ENCODE results near the gene ELOVL3.
"Not testable (repeated sequence)": the region's sequence is repeated elsewhere in the genome, so short reads cannot be mapped to it uniquely, and the experiment has no call there.

Gene ELOVL3

GRCh38 chr10:102226542-102226870, 407 bp downstream of the ELOVL3 start:
- DNase-seq (ENCODE audit: low read depth) = no peak

- no peak for DNase-seq (ENCODE audit: low read depth)
These were observed 951 bp downstream of the ELOVL3 start for GRCh38 chr10:102227050-102227449.

DNA sequence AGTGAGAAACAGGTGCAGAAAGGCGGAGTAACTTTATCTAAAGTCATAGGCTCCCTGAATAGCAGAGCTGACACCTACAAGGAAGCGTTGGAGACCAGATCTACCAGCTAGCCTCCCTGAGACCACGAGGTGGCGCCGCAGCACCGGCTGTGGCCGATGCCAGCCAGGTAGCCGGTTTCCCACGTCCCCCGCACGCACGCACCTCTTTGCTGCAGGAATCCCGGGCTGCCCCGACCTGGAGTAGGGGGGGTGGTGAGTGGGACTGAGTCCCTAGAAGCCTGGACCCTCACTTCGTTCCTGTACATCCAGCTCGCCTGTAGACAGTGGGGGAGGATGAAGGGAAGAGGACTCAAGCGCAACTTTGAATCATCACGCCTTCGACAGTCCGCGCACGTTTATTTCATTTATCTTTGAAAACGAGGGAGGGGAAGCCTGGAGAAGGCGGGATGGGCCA, 3.7 kb downstream of the ELOVL3 start:
- DNase-seq (ENCODE audit: low read depth) = peak; percentile 78

GRCh38 chr10:102230264-102230860, 4.3 kb downstream of the ELOVL3 start:
- DNase-seq (ENCODE audit: low read depth) = no peak

GRCh38 chr10:102230861-102231356, 4.8 kb downstream of the ELOVL3 start:
- no peak for DNase-seq (ENCODE audit: low read depth)

DNA sequence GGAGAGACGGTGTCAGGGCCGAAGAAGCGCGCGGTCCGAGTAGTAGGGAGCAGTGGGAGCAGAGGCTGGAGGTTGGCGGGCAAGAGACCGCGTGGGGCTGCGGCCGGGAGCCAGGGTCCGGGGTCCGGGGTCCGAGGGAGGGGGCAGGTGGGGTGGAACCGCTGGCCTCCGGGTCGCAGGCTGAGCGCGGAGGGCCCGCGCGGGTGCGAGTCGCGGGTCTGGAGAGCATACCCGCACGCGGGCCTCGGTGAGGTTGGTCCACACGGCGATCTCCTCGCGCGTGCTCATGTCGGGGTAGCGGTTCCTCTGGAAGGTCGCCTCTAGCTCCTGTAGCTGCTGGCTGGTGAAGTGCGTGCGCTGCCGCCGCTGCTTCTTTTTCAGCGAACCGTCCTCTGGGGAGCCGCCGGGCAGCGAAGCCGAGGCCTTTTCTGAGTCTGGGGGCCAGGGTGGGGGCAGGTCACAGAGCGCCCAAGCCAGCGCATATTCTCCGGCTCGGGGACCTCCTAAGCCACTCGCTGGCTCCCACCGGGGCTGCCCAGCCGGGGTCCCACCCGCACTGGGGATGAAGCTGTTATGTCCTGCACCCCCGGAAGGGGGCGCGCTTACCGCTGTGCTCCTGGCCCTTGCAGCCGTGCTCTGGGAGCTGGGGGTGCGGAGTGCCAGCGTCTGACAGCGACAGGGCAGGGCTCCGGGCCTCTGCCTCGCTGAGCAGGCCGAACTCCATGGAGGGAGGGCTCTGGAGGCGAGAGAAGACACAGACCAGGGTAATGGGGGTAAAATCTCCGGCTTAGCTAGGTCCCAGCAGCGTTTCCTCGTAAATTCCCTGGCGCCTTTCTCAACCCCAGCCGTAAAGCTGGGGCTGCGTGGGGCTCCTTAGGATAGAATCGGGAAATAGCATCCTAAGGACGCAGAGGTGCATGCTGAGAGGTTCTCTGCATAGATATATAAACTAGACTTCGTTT, 5.5 kb downstream of the ELOVL3 start:
- peak; percentile 56 for DNase-seq (ENCODE audit: low read depth)

GRCh38 chr10:102233997-102234396, 7.9 kb downstream of the ELOVL3 start:
- no peak for DNase-seq (ENCODE audit: low read depth)

DNA sequence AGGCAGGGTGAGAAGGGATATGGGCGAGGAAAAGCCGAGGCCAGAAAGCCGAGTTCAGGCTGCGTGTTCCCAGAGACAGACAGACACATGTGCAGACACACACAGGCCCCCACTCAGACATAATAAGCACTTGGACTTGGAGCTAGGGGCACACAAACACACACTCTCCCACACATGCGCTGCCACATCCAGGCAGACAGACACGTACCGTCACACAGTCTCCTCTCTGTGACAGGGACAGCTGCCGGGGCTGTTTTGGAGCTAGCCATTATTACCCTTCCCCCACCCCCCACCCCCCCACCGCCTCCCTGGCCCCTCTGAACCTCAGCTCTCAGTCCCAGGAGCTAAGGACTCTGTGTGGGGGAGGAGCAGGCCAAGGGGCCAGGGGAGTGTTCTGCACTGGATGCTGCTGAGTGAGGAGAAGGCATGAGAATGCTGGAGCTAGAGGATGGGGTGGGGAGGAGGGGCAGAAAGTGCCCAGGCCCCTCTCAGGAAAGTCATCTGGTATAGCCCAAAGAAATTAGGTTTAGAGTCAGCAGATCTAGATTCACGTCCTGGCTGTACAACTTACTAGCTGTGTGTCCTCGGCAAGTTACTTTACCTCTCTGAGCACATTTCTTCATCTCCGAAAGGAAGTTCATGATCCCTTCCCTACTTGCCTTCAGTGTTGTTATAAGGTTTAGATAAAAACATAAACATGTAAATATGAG, 8.9 kb downstream of the ELOVL3 start:
- DNase-seq (ENCODE audit: low read depth) = no peak

DNA sequence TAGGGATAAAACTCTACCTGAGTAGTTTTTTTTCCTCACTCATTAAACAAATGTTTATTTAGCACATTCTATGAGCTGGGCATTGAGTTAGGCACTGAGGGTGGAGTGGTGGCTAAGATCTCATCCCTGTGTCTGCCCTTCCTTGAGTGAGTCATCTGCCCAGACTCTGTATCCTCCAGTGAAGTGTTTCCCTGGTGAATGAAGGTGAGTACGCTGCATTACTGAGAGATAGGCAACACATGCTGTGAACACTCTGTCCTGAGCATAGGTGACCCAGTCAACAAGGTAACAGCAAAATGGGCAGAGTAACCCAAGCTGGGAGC, 9.5 kb downstream of the ELOVL3 start:
- no peak for DNase-seq (ENCODE audit: low read depth)

DNA sequence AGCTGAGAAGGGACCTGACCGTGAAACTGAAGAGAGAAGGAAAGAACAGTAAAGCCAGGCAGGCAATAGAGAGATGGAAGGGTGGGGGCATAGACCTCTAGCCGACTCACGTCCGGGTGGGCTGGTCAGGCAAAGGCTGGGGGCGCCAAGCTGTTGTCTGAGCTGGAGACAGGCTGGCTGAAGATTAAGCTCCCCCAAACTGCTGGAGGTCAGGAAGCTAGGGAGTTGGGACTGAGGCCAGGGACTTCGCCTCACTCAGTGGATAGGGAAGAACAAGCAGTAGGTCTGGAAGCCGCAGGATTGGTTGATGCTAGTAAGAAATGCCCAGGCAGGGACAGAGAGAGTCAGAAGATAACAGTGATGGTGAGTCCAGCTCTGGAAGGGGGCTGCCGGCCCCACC, 9.9 kb downstream of the ELOVL3 start:
- DNase-seq (ENCODE audit: low read depth) = no peak

- DNase-seq (ENCODE audit: low read depth) = no peak
These were observed 11.7 kb downstream of the ELOVL3 start for GRCh38 chr10:102237711-102238252.

DNA sequence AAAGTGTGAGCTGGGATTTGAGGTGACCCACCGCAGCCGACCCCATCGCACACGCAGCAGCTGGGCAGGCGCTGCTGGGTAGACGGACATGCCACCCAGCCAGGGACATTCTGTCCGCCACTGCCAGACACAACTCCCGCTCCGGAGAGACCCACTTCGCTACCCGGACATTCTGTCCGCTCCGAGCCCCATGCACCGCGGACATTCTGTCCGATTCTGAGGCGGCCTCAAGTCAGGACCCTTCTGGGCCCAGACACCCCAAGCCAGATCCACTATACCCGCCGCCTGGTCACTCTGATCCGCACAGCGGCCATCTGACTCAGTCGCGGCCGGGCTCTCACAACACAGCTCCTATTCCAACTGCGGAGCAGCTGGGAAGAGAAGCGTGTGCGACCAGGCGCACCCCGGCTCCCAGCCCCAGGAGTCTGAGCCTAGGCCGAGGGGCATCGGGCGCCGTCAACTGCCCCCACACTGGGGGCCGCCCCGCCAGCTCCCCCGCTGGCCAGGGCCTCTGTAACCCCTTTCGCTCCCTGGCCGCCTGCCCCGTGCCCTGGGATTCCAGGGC, 14.4 kb downstream of the ELOVL3 start:
- DNase-seq (ENCODE audit: low read depth) = no peak

DNA sequence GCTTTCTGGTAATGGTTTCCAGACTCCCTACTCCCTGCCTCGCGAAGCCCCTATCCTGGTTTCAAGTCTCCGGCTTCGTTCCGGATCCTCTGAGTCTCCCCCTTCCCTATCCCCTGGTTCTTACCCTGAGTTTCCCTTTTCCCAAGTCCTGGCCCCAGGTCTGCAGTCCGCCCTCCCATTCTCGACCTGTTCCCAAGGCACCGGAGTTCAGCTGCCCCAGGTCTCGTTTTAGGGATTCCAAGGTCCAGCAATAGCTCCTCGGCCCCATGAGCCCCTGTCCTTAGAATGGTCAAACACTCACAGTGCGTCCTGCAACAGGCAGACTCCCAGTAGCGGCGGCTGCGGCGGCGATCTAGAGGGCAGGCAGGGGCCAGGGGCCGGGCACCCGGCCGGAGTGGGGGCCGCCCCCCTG, 14.9 kb downstream of the ELOVL3 start:
- DNase-seq (ENCODE audit: low read depth) = no peak

DNA sequence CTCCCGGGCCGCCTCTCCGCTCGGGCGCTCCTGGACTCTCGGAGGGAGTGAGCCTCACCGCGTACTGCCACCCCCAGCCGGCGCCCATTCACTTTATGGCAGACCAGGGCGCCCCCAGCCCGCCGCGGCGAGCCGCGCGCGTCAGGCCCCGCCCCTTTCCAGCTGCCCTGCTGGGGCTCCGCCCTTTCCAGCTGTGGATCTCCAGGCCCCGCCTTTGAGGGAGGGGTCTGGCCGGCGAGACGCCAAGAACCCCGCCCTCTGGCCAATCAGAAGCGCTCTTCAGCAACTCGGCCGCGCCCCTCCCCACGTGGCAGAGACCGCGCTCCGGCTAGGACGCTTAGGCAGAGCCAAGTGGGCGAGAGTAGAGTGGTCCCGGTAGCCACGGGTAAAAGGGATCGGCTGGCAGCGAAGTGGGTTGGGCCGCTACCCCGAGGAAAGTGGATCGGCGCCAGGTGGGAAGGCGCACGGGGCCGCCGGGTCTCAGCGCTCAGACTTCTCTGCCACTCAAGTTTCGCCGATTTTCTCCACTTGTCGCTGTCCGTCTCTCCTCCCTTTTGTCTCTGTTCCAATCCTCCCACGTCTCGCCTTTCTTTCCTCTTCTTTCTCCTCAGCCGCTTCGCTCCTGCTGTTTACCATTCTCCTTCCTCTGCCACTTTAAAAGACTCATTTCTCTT, 15.5 kb downstream of the ELOVL3 start, which contains the start of gene PITX3:
TSS of gene PITX3 (minus strand) at position 69 of the 674 bp plus-strand sequence. CDS start 9,432 bp downstream, outside the sequence.
- peak; percentile 84 for DNase-seq (ENCODE audit: low read depth)

DNA sequence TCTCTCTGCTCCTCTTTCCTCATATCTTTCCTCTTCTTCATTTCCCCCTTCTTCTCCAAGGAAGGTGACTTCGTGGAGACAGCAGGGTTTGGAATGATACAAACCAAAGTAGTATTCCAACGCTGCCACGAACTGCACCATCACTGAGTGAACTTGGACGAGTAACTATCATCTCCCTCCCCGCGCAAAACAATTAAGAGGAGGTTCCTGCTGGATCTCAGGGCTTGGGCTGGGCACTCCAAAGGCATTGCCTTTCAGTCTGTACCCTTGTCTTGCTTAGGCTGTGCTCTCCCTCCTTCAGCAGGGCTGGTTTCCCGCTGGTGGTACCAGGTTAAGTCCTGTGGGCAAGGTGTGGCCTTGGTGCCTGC, 16.0 kb downstream of the ELOVL3 start:
- DNase-seq (ENCODE audit: low read depth) = no peak

GRCh38 chr10:102243309-102243708, 17.2 kb downstream of the ELOVL3 start:
- DNase-seq (ENCODE audit: low read depth) = no peak

DNA sequence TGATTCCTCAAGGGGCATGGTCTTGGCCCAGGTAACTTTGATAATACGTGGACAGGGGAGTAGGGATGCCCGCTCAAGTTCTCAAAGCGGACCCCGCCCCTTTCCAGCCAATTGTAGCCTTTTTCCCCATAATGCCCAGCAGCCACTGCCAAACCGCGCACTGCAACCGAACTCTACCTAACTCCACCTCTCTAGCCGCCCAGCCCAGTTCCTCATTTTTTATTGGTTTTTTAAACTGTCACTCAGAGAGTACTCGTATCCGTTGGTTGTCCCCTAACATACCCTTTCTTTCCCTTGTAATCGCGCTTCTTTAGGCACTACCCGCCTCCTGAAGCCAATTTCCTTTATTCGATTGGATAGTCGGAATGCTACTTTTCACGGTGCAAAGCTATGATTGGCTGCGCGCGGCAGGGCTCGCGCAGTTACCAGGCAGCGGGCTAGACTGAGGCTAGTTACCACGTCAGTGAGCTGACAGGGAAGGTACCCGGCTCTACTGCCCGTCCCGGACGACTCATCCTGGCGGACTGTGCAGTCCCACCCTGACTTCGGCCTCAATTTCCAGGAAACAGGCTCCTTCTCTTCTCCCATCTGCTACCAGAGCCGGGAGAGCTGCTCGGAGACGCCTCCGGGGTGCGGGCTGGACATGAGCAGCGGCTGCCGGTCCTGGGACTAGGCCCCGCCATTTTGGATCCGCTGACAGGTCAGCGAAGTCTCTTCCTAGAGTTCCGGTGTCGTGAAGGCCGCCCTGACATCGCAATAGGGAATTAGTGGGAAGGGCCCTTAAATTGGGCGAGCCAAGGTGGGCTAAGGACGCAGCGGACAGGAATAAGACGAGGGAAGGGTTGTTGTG, 19.2 kb downstream of the ELOVL3 start, which contains the start of gene GBF1:
TSS of gene GBF1 (plus strand) at position 451 of the 850 bp plus-strand sequence. CDS start 13,407 bp downstream, outside the sequence.
- DNase-seq (ENCODE audit: low read depth) = peak; percentile 80

GRCh38 chr10:102245932-102246251, 19.8 kb downstream of the ELOVL3 start:
- DNase-seq (ENCODE audit: low read depth) = no peak

DNA sequence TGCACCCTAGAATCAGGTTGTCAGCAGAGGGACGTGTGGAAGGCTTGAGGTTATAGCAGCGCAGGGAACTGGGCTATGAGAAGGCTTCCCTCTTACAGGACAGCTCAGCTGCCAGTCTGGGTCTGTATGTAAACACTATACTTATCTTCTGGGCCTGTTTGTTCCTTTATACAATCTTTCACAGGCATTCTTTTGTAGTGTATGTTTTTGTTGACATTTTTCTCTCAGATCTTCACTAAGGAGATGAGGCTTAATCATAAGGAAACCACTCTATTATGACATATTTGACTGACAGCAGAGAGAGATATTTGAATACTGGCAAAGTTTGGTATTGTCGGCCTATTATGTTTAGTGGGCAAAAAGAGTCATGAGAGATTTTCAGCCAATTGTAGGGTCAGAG, 20.2 kb downstream of the ELOVL3 start:
- DNase-seq (ENCODE audit: low read depth) = no peak

- no peak for DNase-seq (ENCODE audit: low read depth)
These were observed 21.6 kb downstream of the ELOVL3 start for GRCh38 chr10:102247734-102248133.

DNA sequence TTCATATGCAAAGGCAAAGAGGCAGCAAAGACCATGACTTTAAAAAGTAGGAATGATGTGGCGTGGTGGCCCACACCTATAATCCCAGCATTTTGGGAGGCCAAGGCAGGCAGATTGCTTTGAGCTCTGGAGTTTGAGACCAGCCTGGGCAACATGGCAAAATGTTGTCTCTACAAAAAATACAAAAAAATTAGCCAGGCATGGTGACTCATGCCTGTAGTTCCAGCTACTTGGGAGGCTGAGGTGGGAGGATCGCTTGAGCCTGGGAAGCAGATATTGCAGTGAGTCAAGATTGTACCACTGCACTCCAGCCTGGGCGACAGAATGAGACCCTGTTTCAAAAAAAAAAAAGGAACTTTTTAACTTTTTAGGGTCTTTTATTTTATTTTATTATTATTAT, 26.4 kb downstream of the ELOVL3 start:
- not testable (repeated sequence) for DNase-seq (ENCODE audit: low read depth)

All from stimulated activated CD4-positive, alpha-beta T cell treated with anti-CD3 and anti-CD28 coated beads, Interleukin-2, amount 100 ng/mL, for 4 hours (primary cell).